Measurements from ENCODE around the gene KIF27.

GRCh38 chr9:83964973-83965349, 43.7 kb upstream of the KIF27 start:
- TF ChIP-seq, protein P1, sequence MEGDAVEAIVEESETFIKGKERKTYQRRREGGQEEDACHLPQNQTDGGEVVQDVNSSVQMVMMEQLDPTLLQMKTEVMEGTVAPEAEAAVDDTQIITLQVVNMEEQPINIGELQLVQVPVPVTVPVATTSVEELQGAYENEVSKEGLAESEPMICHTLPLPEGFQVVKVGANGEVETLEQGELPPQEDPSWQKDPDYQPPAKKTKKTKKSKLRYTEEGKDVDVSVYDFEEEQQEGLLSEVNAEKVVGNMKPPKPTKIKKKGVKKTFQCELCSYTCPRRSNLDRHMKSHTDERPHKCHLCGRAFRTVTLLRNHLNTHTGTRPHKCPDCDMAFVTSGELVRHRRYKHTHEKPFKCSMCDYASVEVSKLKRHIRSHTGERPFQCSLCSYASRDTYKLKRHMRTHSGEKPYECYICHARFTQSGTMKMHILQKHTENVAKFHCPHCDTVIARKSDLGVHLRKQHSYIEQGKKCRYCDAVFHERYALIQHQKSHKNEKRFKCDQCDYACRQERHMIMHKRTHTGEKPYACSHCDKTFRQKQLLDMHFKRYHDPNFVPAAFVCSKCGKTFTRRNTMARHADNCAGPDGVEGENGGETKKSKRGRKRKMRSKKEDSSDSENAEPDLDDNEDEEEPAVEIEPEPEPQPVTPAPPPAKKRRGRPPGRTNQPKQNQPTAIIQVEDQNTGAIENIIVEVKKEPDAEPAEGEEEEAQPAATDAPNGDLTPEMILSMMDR (IDR thresholded peaks at IDR 0.05; ENCODE audit: low read depth, low read length, poor library complexity, severe bottlenecking), result no peak
- no peak for TF ChIP-seq EZH2phosphoT487 (IDR thresholded peaks at IDR 0.05; ENCODE audit: borderline replicate concordance, low read length)
